ENCODE measurements around the gene SLC8A3.

Gene SLC8A3

GRCh38 chr14:70097576-70098249 lies 91.0 kb downstream of the SLC8A3 start:
- Histone ChIP-seq H3K4me2 (ENCODE audit: low read length) (no peak overlapping the region), H3K9ac (ENCODE audit: low read length) (no peak overlapping the region), H4K20me1 (ENCODE audit: insufficient read depth, low read length) (no peaks in the 10 kb centered on the region), H3K9me3 (ENCODE audit: low read length) (no peaks in the 10 kb centered on the region), H3K27me3 (ENCODE audit: insufficient read depth, low read length) (no peaks in the 10 kb centered on the region), H3K27ac (ENCODE audit: low read depth, low read length, poor library complexity, severe bottlenecking) (no peak overlapping the region), H3K79me2 (ENCODE audit: insufficient read depth, low read length) (no peaks in the 10 kb centered on the region), H3K9me2 (ENCODE audit: low read depth, low read length) (no peaks in the 10 kb centered on the region), H2AFZ (ENCODE audit: low read length) (no peak overlapping the region), H3K36me3 (ENCODE audit: insufficient read depth, low read length) (no peaks in the 10 kb centered on the region), H3K4me3 (ENCODE audit: low read depth, low read length, poor library complexity, severe bottlenecking) (no peak overlapping the region), H3F3A (ENCODE audit: insufficient read depth, low read length) (no peaks in the 10 kb centered on the region), H3K4me1 (ENCODE audit: insufficient read depth, low read length, severe bottlenecking) (no peaks in the 10 kb centered on the region)
- TF ChIP-seq CTCF (IDR thresholded peaks at IDR 0.05; ENCODE audit: low read length) (no peak), EZH2 (IDR thresholded peaks at IDR 0.05; ENCODE audit: borderline replicate concordance, low read length) (no peak)

GRCh38 chr14:70096866-70097265 lies 91.9 kb downstream of the SLC8A3 start:
- no peak overlapping the region for H3K4me2 ChIP-seq (ENCODE audit: low read length)
- H3K9me2 ChIP-seq (ENCODE audit: low read depth, low read length): no peaks in the 10 kb centered on the region

GRCh38 chr14:70094631-70095030 lies 94.1 kb downstream of the SLC8A3 start:
- Histone ChIP-seq H3K27me3 (ENCODE audit: insufficient read depth, low read length) (no peaks in the 10 kb centered on the region), H3F3A (ENCODE audit: insufficient read depth, low read length) (no peaks in the 10 kb centered on the region), H3K9me2 (ENCODE audit: low read depth, low read length) (no peaks in the 10 kb centered on the region), H3K4me3 (ENCODE audit: low read depth, low read length, poor library complexity, severe bottlenecking) (no peak overlapping the region), H3K36me3 (ENCODE audit: insufficient read depth, low read length) (no peaks in the 10 kb centered on the region), H3K4me1 (ENCODE audit: insufficient read depth, low read length, severe bottlenecking) (no peaks in the 10 kb centered on the region), H3K27ac (ENCODE audit: low read depth, low read length, poor library complexity, severe bottlenecking) (no peak overlapping the region), H4K20me1 (ENCODE audit: insufficient read depth, low read length) (no peaks in the 10 kb centered on the region), H3K9me3 (ENCODE audit: low read length) (no peaks in the 10 kb centered on the region), H3K79me2 (ENCODE audit: insufficient read depth, low read length) (no peaks in the 10 kb centered on the region), H2AFZ (ENCODE audit: low read length) (no peak overlapping the region), H3K9ac (ENCODE audit: low read length) (no peak overlapping the region), H3K4me2 (ENCODE audit: low read length) (no peak overlapping the region)
- TF ChIP-seq EZH2 (IDR thresholded peaks at IDR 0.05; ENCODE audit: borderline replicate concordance, low read length) (no peak), CTCF (IDR thresholded peaks at IDR 0.05; ENCODE audit: low read length) (no peak)

More at GRCh38 chr14:70096866-70097265, 91.9 kb downstream of the SLC8A3 start:
- TF ChIP-seq CTCF (IDR thresholded peaks at IDR 0.05; ENCODE audit: low read length) (peak; percentile 9; the same call in 1 of the 2 replicates), EZH2 (IDR thresholded peaks at IDR 0.05; ENCODE audit: borderline replicate concordance, low read length) (no peak)
- Histone ChIP-seq H4K20me1 (ENCODE audit: insufficient read depth, low read length) (no peaks in the 10 kb centered on the region), H3K9me3 (ENCODE audit: low read length) (no peaks in the 10 kb centered on the region), H3K79me2 (ENCODE audit: insufficient read depth, low read length) (no peaks in the 10 kb centered on the region), H3K27me3 (ENCODE audit: insufficient read depth, low read length) (no peaks in the 10 kb centered on the region), H3K27ac (ENCODE audit: low read depth, low read length, poor library complexity, severe bottlenecking) (no peak overlapping the region), H3K4me3 (ENCODE audit: low read depth, low read length, poor library complexity, severe bottlenecking) (no peak overlapping the region), H3K36me3 (ENCODE audit: insufficient read depth, low read length) (no peaks in the 10 kb centered on the region), H3K4me1 (ENCODE audit: insufficient read depth, low read length, severe bottlenecking) (no peaks in the 10 kb centered on the region), H3K9ac (ENCODE audit: low read length) (no peak overlapping the region), H2AFZ (ENCODE audit: low read length) (no peak overlapping the region), H3F3A (ENCODE audit: insufficient read depth, low read length) (no peaks in the 10 kb centered on the region)
